ENCODE measurements around the gene FAM174B. TPM values are rescaled to one million over a fixed set of nuclear protein-coding genes. Genes with fewer than 3 reads are reported as not detected.

Gene FAM174B
- total and polyA plus RNA-seq, 2 donors (not counting 1 experiment from before 2014, with no cell fraction given): 0.03 to 1.9 TPM

DNA sequence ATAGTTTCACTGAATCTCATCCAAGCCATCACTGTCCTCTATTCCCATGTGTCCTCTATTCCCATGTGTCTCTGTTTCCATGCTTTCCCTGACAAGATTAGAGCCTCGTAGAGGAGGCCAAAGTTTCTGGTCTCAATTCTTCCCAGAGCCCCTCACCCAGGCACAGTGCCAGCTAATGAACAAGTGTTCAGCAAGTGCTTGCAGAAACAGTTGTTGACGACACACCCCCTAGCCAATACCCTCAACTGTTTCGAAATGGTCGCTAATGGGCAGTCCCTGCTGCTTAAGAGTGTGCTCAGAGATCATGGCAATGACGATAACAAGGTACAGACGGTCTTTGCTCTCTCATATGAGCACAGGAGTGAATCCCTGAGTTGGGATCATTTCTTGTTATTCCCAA lies 73.4 kb downstream of the FAM174B start:
- Mint-ChIP-seq H3K27me3 (peaks cover 11% of the 10 kb centered on the region), H3K27ac (no peak overlapping the region), H3K4me3 (no peak overlapping the region), H3K4me1 (no peaks in the 10 kb centered on the region), H3K9me3 (ENCODE audit: insufficient read depth) (no peaks in the 10 kb centered on the region)
- H3K4me2 ChIP-seq (replicated peaks; ENCODE audit: low read depth, low read length, poor library complexity, severe bottlenecking): no peak overlapping the region
- intact Hi-C loops (cut with micrococcal nuclease): no loop called here
- H3K27me3 ChIP-seq (replicated peaks in 1 of 4; ENCODE audit: control extremely low read depth in 1 of 4, control insufficient read depth in 3 of 4, insufficient read depth in 4 of 4, low read length in 3 of 4): no peaks in the 10 kb centered on the region
- ChIA-PET CTCF (no interaction called here), POLR2A (no interaction called here)
- H3K9me3 ChIP-seq (ENCODE audit: control extremely low read depth in 1 of 3, control insufficient read depth in 2 of 3, insufficient read depth in 1 of 3, low read length in 2 of 3): peaks cover 0 to 3% (median 0%) of the 10 kb centered on the region in 3 donors
- no peak overlapping the region for H3K27ac ChIP-seq (ENCODE audit: low read length in 2 of 2)
- H3K4me1 ChIP-seq (ENCODE audit: control insufficient read depth in 2 of 2, insufficient read depth in 2 of 2, low read length in 2 of 2): no peaks in the 10 kb centered on the region
- WGBS (ENCODE audit: insufficient coverage): 88% methylated on average over 6 of the region's 6 CpGs
- H3K36me3 ChIP-seq (replicated peaks in 1 of 2; ENCODE audit: control extremely low read depth in 1 of 2, control insufficient read depth in 1 of 2, extremely low read depth in 1 of 2, insufficient read depth in 2 of 2, low read length in 1 of 2): no peaks in the 10 kb centered on the region
- H3K4me3 ChIP-seq (ENCODE audit: control extremely low read depth in 1 of 5, extremely low read depth in 1 of 5, insufficient read depth in 1 of 5, low read depth in 2 of 5, low read length in 4 of 5): no peak overlapping the region
- TF ChIP-seq EZH2 (IDR thresholded peaks at IDR 0.05; ENCODE audit: borderline replicate concordance, insufficient read depth, low read depth, low read length, poor library complexity, severe bottlenecking): no peak
- no peak for TF ChIP-seq CTCF (IDR thresholded peaks at IDR 0.05)
- DNase-seq (no peak), ATAC-seq (ENCODE audit: low read depth) (no peak)
- H2AFZ ChIP-seq (ENCODE audit: insufficient read depth, low read depth, low read length, poor library complexity, severe bottlenecking): no peak overlapping the region
- no peak overlapping the region for H3K9ac ChIP-seq (ENCODE audit: low read length)
- H4K20me1 ChIP-seq (ENCODE audit: control insufficient read depth, insufficient read depth, low read length, poor library complexity, severe bottlenecking): no peaks in the 10 kb centered on the region
- no peaks in the 10 kb centered on the region for H3K79me2 ChIP-seq (ENCODE audit: control insufficient read depth, insufficient read depth, low read length)

GRCh38 chr15:92580933-92581445 lies 74.6 kb downstream of the FAM174B start:
- no peaks in the 10 kb centered on the region for H3K27me3 ChIP-seq (replicated peaks in 1 of 4; ENCODE audit: control extremely low read depth in 1 of 4, control insufficient read depth in 3 of 4, insufficient read depth in 4 of 4, low read length in 3 of 4)
- ChIA-PET POLR2A (no interaction called here), CTCF (no interaction called here)
- no peaks in the 10 kb centered on the region for H3K36me3 ChIP-seq (replicated peaks in 1 of 2; ENCODE audit: control extremely low read depth in 1 of 2, control insufficient read depth in 1 of 2, extremely low read depth in 1 of 2, insufficient read depth in 2 of 2, low read length in 1 of 2)
- H3K9me3 ChIP-seq (ENCODE audit: control extremely low read depth in 1 of 3, control insufficient read depth in 2 of 3, insufficient read depth in 1 of 3, low read length in 2 of 3): peaks cover 0 to 3% (median 0%) of the 10 kb centered on the region in 3 donors
- no peak overlapping the region for H2AFZ ChIP-seq (ENCODE audit: insufficient read depth, low read depth, low read length, poor library complexity, severe bottlenecking)
- Mint-ChIP-seq H3K4me1 (no peaks in the 10 kb centered on the region), H3K27ac (no peak overlapping the region), H3K27me3 (peaks cover 11% of the 10 kb centered on the region), H3K4me3 (no peak overlapping the region), H3K9me3 (ENCODE audit: insufficient read depth) (no peaks in the 10 kb centered on the region)
- no peaks in the 10 kb centered on the region for H4K20me1 ChIP-seq (ENCODE audit: control insufficient read depth, insufficient read depth, low read length, poor library complexity, severe bottlenecking)
- H3K4me2 ChIP-seq (replicated peaks; ENCODE audit: low read depth, low read length, poor library complexity, severe bottlenecking): no peak overlapping the region
- H3K27ac ChIP-seq (ENCODE audit: low read length in 2 of 2): no peak overlapping the region
- no peaks in the 10 kb centered on the region for H3K79me2 ChIP-seq (ENCODE audit: control insufficient read depth, insufficient read depth, low read length)
- no peak for DNase-seq
- no peak for ATAC-seq (ENCODE audit: low read depth)
- no peak for TF ChIP-seq CTCF (IDR thresholded peaks at IDR 0.05)
- 92% methylated on average over 5 of the region's 7 CpGs for WGBS (ENCODE audit: insufficient coverage)
- no peak overlapping the region for H3K4me3 ChIP-seq (ENCODE audit: control extremely low read depth in 1 of 5, extremely low read depth in 1 of 5, insufficient read depth in 1 of 5, low read depth in 2 of 5, low read length in 4 of 5)
- H3K9ac ChIP-seq (ENCODE audit: low read length): no peak overlapping the region
- intact Hi-C loops (cut with micrococcal nuclease): no loop called here
- H3K4me1 ChIP-seq (ENCODE audit: control insufficient read depth in 2 of 2, insufficient read depth in 2 of 2, low read length in 2 of 2): no peaks in the 10 kb centered on the region
